ENCODE data around the gene MMP24.

DNA sequence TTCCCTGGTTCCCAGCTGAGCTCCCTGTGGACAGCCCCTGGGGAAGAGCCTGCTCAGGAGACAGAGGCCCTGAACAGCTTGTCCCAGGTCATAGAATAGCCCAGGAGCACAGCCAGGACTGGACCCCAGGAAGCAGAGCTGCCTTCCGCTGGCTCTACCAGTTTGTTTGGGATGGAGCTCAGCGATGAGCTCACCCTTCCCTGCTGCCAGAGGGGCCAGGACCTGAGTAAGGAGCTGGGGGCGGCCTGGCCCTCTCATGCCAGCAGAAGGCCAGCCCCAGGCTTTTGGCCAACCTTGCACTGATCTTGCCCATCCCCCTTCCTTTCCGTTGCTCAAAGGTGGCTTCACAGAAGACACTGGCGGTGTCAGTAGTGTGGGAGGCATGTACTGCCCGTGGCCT lies 33.9 kb downstream of the MMP24 start:
- TF ChIP-seq, protein P1, sequence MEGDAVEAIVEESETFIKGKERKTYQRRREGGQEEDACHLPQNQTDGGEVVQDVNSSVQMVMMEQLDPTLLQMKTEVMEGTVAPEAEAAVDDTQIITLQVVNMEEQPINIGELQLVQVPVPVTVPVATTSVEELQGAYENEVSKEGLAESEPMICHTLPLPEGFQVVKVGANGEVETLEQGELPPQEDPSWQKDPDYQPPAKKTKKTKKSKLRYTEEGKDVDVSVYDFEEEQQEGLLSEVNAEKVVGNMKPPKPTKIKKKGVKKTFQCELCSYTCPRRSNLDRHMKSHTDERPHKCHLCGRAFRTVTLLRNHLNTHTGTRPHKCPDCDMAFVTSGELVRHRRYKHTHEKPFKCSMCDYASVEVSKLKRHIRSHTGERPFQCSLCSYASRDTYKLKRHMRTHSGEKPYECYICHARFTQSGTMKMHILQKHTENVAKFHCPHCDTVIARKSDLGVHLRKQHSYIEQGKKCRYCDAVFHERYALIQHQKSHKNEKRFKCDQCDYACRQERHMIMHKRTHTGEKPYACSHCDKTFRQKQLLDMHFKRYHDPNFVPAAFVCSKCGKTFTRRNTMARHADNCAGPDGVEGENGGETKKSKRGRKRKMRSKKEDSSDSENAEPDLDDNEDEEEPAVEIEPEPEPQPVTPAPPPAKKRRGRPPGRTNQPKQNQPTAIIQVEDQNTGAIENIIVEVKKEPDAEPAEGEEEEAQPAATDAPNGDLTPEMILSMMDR (IDR thresholded peaks at IDR 0.05) = no peak
- TF ChIP-seq EZH2phosphoT487 (IDR thresholded peaks at IDR 0.05) (no peak), EZH2 (IDR thresholded peaks at IDR 0.05) (no peak)

Data from neural progenitor cell (in vitro differentiated cells).